Activated B cell treated with CpG ODN at 0.5 μM for 24 hours (primary cell): ENCODE data around the gene TDRD10. TPM values are rescaled to one million over a fixed set of nuclear protein-coding genes. Genes with fewer than 3 reads are reported as not detected.

ENCODE experiments used
- ATAC-seq: fragments of 200-7000 bp; cut with Tn5 transposase; one replicate; pipeline ENCODE4 v1.10.0; 2021; ENCODE audit warnings: low read depth, mild to moderate bottlenecking, moderate library complexity
- CTCF ChIA-PET: fragments of 350-600 bp; sonication (Branson Sonifier 250); formaldehyde crosslinking; loops from one replicate; lab custom pipeline; 2021; ENCODE audit warnings: antibody characterized with exemption; lab: Charles Lee
- POLR2A ChIA-PET: fragments of 350-600 bp; sonication (Branson Sonifier 250); formaldehyde crosslinking; loops from one replicate; lab custom pipeline; 2021; ENCODE audit warnings: antibody characterized with exemption; lab: Charles Lee
- DNase-seq: peaks from one replicate; pipeline ENCODE4 v3.0.0; 2022
- H3K27ac Mint-ChIP-seq: one replicate; pipeline ENCODE4 v1.8.0; 2020; ENCODE audit warnings: mixed read lengths
- H3K27me3 Mint-ChIP-seq: one replicate; pipeline ENCODE4 v1.8.0; 2021; ENCODE audit warnings: mixed read lengths
- H3K36me3 Mint-ChIP-seq: one replicate; pipeline ENCODE4 v1.8.0; 2021; ENCODE audit warnings: low read depth, mixed read lengths
- H3K4me1 Mint-ChIP-seq: one replicate; pipeline ENCODE4 v1.8.0; 2021; ENCODE audit warnings: mixed read lengths
- H3K4me3 Mint-ChIP-seq: one replicate; pipeline ENCODE4 v1.8.0; 2020; ENCODE audit warnings: mild to moderate bottlenecking, mixed read lengths
- H3K9me3 Mint-ChIP-seq: one replicate; pipeline ENCODE4 v1.8.0; 2020; ENCODE audit warnings: mixed read lengths
- intact Hi-C: fragments of 100-400 bp; cut with micrococcal nuclease; formaldehyde crosslinking; loops from one replicate; pipeline ENCODE4 v1.15.1; 2024
- total RNA-seq: library from RNA; stranded (reverse); gene quantifications from 2 replicates; pipeline ENCODE4 v1.2.3, GENCODE V29; 2022
- TF ChIP-seq, protein P1 (sequence below): fragments of 200-600 bp; IDR thresholded peaks from one replicate; pipeline ENCODE4 v1.8.0; 2022; ENCODE audit warnings: antibody characterized with exemption, mild to moderate bottlenecking

TDRD10 gene
- total RNA-seq, 1 donor from 2014 or later: not detected

DNA sequence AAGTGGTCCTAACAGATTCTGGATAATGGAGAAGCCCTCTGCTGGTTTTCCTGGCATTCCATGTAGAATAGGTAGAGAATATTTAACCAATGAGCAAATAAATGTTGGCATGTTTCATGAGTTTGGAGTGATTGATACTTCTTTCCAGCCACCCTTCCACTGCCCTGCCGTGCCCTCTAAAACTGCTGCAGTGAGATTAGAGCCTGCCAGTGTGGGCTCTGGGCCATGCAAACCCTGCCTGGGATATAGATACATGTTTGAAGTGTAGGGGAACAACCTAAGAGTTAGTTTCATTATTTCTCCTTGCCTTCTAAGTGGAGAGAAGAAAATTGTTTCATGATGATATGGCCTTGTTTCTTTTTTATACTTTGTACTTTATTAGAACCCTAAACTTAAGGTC is 46.0 kb downstream of the TDRD10 start:
- peaks cover 45% of the 10 kb centered on the region for H3K36me3 Mint-ChIP-seq
- CTCF ChIA-PET: interaction anchor here (6.2 kb wide), 1 partner anchor 68 kb away, joined by 101 read pairs; no protein-coding TSS in a partner anchor

DNA sequence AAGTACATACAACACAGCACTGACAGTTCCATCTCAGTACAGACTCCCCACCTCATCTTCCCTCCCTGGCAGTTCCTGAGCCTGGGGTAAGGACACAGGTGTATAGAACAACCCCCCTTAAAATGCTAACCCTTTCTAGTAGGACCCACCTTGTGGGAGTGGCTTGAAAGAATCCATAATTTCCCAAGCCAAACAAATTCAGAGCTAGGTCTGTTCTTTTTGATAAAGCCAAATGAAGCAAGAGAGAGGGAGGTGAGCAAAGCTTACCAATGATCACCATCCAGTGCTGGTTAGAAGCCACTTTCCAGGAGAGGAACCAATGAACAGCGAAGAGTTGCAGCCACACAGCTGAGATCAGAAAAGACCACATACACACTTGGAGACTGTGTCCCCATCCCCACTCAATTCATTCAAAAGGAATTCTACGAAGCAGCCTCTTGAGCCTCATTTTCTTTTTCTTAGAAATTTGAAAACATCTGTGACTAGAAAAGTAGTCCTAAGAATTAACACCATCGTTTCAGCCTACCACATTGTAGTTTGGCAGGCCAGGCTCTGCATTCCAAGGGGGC is 47.3 kb downstream of the TDRD10 start:
- TF ChIP-seq, protein P1, sequence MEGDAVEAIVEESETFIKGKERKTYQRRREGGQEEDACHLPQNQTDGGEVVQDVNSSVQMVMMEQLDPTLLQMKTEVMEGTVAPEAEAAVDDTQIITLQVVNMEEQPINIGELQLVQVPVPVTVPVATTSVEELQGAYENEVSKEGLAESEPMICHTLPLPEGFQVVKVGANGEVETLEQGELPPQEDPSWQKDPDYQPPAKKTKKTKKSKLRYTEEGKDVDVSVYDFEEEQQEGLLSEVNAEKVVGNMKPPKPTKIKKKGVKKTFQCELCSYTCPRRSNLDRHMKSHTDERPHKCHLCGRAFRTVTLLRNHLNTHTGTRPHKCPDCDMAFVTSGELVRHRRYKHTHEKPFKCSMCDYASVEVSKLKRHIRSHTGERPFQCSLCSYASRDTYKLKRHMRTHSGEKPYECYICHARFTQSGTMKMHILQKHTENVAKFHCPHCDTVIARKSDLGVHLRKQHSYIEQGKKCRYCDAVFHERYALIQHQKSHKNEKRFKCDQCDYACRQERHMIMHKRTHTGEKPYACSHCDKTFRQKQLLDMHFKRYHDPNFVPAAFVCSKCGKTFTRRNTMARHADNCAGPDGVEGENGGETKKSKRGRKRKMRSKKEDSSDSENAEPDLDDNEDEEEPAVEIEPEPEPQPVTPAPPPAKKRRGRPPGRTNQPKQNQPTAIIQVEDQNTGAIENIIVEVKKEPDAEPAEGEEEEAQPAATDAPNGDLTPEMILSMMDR: no peak
- Mint-ChIP-seq H3K27me3 (no peaks in the 10 kb centered on the region), H3K4me1 (peaks cover 5% of the 10 kb centered on the region), H3K36me3 (peaks cover 58% of the 10 kb centered on the region), H3K4me3 (no peak overlapping the region), H3K9me3 (no peaks in the 10 kb centered on the region), H3K27ac (no peak overlapping the region)
- DNase-seq: no peak
- ChIA-PET CTCF (interaction anchor here (6.2 kb wide), 1 partner anchor 69 kb away, joined by 101 read pairs; no protein-coding TSS in a partner anchor), POLR2A (no interaction called here)
- intact Hi-C loops: no loop called here
- ATAC-seq: no peak

More for the DNA sequence above, 46.0 kb downstream of the TDRD10 start:
- Mint-ChIP-seq H3K9me3 (no peaks in the 10 kb centered on the region), H3K4me1 (peaks cover 5% of the 10 kb centered on the region), H3K27ac (no peak overlapping the region), H3K27me3 (no peaks in the 10 kb centered on the region), H3K4me3 (no peak overlapping the region)
- intact Hi-C loops: no loop called here
- TF ChIP-seq, protein P1: no peak
- POLR2A ChIA-PET: no interaction called here
- ATAC-seq (no peak), DNase-seq (no peak)

DNA sequence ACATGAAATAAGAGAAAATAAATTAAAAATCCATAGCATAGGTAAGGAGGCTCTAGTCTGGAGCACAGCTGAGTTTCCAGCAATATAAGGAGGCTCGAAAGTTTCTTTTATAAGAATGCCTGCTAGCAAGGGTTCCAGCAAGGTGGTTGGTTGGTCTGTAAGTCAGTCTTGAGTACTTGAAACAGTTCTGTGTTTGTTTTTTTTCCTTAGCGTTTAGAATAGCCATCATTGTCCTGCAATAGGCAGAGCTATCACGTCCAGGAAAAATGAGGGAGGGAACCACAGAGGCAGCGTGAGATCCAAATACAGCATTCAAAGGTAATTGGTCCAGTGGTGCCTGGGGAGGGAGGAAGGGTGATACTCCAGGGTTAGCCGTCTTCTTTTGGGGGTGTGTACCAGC is 48.1 kb downstream of the TDRD10 start:
- H3K4me3 Mint-ChIP-seq: no peak overlapping the region

DNA sequence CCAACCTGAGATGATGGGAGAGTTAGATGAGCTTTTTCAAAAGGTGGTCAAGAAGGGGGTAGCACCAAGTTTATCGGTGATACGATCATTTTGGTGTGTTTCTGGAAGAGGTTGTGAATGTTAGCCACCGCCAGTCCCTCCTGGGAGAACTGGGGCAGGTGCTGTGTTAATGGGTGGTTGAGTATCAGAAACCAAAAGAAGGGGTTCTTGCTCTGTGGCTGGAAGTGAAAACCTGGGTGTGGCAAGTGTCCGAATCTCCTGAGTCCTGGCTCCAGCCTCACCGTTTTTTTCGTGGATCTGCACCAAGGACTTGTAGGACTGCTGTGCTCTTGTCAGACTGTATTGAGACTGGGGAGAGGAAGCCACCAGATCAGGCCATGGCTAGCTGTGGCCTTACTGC is 48.6 kb downstream of the TDRD10 start:
- H3K9me3 Mint-ChIP-seq: no peaks in the 10 kb centered on the region
- peaks cover 71% of the 10 kb centered on the region for H3K36me3 Mint-ChIP-seq
- H3K27me3 Mint-ChIP-seq: no peaks in the 10 kb centered on the region
- H3K4me3 Mint-ChIP-seq: no peak overlapping the region
- H3K4me1 Mint-ChIP-seq: peaks cover 9% of the 10 kb centered on the region
- DNase-seq: no peak
- ChIA-PET POLR2A (no interaction called here), CTCF (interaction anchor here (6.2 kb wide), 1 partner anchor 70 kb away, joined by 101 read pairs; no protein-coding TSS in a partner anchor)
- TF ChIP-seq, protein P1: no peak
- ATAC-seq: no peak
- intact Hi-C loops: loop anchor here (10.0 kb wide), 1 partner anchor 624 kb away; the partner anchor contains the start of genes KRTCAP2 and TRIM46
- no peak overlapping the region for H3K27ac Mint-ChIP-seq

More for the DNA sequence above, 48.1 kb downstream of the TDRD10 start:
- Mint-ChIP-seq H3K27ac (no peak overlapping the region), H3K27me3 (no peaks in the 10 kb centered on the region), H3K9me3 (no peaks in the 10 kb centered on the region), H3K36me3 (peaks cover 66% of the 10 kb centered on the region), H3K4me1 (peaks cover 5% of the 10 kb centered on the region)
- ATAC-seq: no peak
- ChIA-PET CTCF (interaction anchor here (6.2 kb wide), 1 partner anchor 70 kb away, joined by 101 read pairs; no protein-coding TSS in a partner anchor), POLR2A (no interaction called here)
- intact Hi-C loops: loop anchor here (10.0 kb wide), 1 partner anchor 625 kb away; the partner anchor contains the start of genes KRTCAP2 and TRIM46
- no peak for DNase-seq
- TF ChIP-seq, protein P1: no peak

DNA sequence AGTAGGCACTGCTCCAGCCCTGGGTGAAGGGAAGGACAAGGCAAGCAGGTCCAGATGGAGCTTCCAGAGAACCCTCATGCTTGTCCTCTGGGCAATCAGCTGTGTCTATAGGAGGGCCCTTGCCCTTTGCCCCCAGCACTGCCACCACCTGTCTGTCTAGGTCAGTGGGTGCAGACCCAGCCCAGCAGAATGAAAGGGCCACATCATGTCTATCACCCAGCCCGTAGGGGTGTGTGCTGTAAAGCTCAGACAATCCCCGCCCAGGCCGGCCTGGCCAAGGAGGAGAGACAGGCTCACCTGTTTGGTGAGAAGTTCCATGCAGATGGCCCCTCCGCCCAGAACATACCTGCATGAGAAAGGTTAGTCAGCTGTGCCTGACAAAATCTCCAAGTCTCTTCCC is 49.5 kb downstream of the TDRD10 start:
- Mint-ChIP-seq H3K4me1 (peaks cover 16% of the 10 kb centered on the region), H3K4me3 (no peak overlapping the region), H3K36me3 (peaks cover 79% of the 10 kb centered on the region), H3K27ac (no peak overlapping the region), H3K9me3 (no peaks in the 10 kb centered on the region), H3K27me3 (no peaks in the 10 kb centered on the region)
- intact Hi-C loops: loop anchor here (10.0 kb wide), 1 partner anchor 623 kb away; the partner anchor contains the start of genes KRTCAP2 and TRIM46
- TF ChIP-seq, protein P1: no peak
- DNase-seq (no peak), ATAC-seq (no peak)
- ChIA-PET CTCF (interaction anchor here (0.9 kb wide), 1 partner anchor 72 kb away, joined by 3 read pairs; no protein-coding TSS in a partner anchor), POLR2A (interaction anchor here (0.5 kb wide), 1 partner anchor 57 kb away, joined by 6 read pairs; no protein-coding TSS in a partner anchor)
